GM19467 (cell line): ENCODE data around the gene UNC79.
"Not testable (repeated sequence)": the region's sequence is repeated elsewhere in the genome, so short reads cannot be mapped to it uniquely, and the experiment has no call there.

ENCODE experiments used
- ATAC-seq: cut with Tn5 transposase; IDR thresholded peaks from one replicate; pipeline ENCODE4 v1.9.1; 2021; ENCODE audit warnings: mild to moderate bottlenecking, moderate library complexity; ENCODE audit not compliant: unreplicated experiment

The UNC79 gene

GRCh38 chr14:93430315-93431035 lies at the start of gene UNC79:
UNC79 (plus strand) TSS chr14:93430939; CDS start chr14:93431030, 91 bp downstream.
- ATAC-seq: no peak

GRCh38 chr14:93381644-93382043 lies 49.1 kb upstream of the UNC79 start:
- ATAC-seq: no peak

GRCh38 chr14:93384256-93384655 lies 46.5 kb upstream of the UNC79 start:
- ATAC-seq: not testable (repeated sequence)

- ATAC-seq: no peak
Measured at GRCh38 chr14:93395231-93395630, 35.5 kb upstream of the UNC79 start.

- ATAC-seq: no peak
Measured at GRCh38 chr14:93396456-93396855, 34.3 kb upstream of the UNC79 start.

GRCh38 chr14:93398491-93398890 lies 32.2 kb upstream of the UNC79 start:
- ATAC-seq: no peak

GRCh38 chr14:93402951-93403350 lies 27.8 kb upstream of the UNC79 start:
- no peak for ATAC-seq

- ATAC-seq: no peak
Measured at GRCh38 chr14:93410021-93410420, 20.7 kb upstream of the UNC79 start.

- no peak for ATAC-seq
Measured at GRCh38 chr14:93410893-93411292, 19.8 kb upstream of the UNC79 start.

GRCh38 chr14:93425136-93425535 lies 5.6 kb upstream of the UNC79 start:
- not testable (repeated sequence) for ATAC-seq

- no peak for ATAC-seq
Measured at GRCh38 chr14:93426750-93427149, 4.0 kb upstream of the UNC79 start.

- no peak for ATAC-seq
Measured at GRCh38 chr14:93431036-93431670, 414 bp downstream of the UNC79 start.

- ATAC-seq: no peak
Measured at GRCh38 chr14:93454224-93454623, 23.5 kb downstream of the UNC79 start.

- no peak for ATAC-seq
Measured at GRCh38 chr14:93456356-93456755, 25.6 kb downstream of the UNC79 start.

- ATAC-seq: no peak
Measured at GRCh38 chr14:93458234-93458633, 27.5 kb downstream of the UNC79 start.

- no peak for ATAC-seq
Measured at GRCh38 chr14:93462479-93462878, 31.7 kb downstream of the UNC79 start.

GRCh38 chr14:93464271-93464670 lies 33.5 kb downstream of the UNC79 start:
- ATAC-seq: no peak

- no peak for ATAC-seq
Measured at GRCh38 chr14:93475471-93475870, 44.7 kb downstream of the UNC79 start.

GRCh38 chr14:93476305-93476704 lies 45.6 kb downstream of the UNC79 start:
- ATAC-seq: no peak

- ATAC-seq: not testable (repeated sequence)
Measured at GRCh38 chr14:93479074-93479473, 48.3 kb downstream of the UNC79 start.

GRCh38 chr14:93480867-93481266 lies 50.1 kb downstream of the UNC79 start:
- no peak for ATAC-seq

- no peak for ATAC-seq
Measured at GRCh38 chr14:93481758-93482157, 51.0 kb downstream of the UNC79 start.

- ATAC-seq: no peak
Measured at GRCh38 chr14:93490001-93490400, 59.3 kb downstream of the UNC79 start.
